ENCODE data around the gene MGAT3. TPM values are rescaled to one million over a fixed set of nuclear protein-coding genes. Genes with fewer than 3 reads are reported as not detected.

Gene MGAT3
- total RNA-seq, 1 donor from 2014 or later, result 6.3 TPM

DNA sequence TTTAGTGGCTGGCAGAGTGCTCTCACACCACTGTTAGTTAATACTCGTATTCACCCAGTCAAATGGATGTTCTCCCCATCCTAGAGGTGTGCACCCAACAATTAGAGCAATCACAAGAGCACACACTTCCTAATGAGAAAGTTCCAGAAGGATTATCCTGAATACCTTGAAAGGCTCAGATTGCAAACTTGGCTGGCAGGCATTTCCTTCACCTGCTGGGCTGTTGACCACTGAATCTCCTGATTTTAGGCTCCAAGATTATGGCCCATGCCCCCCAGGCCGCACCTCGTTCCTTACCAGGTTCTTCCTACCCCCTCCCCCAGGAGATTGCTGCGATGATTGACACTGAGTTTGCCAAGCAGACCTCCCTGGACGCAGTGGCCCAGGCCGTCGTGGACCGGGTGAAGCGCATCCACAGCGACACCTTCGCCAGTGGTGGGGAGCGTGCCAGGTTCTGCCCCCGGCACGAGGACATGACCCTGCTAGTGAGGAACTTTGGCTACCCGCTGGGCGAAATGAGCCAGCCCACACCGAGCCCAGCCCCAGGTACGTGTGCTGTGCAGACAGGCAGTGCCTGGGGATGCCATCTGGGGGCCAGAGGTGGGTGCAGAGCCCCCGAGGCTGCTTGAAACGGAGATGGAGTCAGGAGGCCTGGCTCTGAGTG is 30.3 kb upstream of the MGAT3 start:
- intact Hi-C loops (cut with micrococcal nuclease), result no loop called here
- no peak for ATAC-seq
- DNase-seq, result no peak

DNA sequence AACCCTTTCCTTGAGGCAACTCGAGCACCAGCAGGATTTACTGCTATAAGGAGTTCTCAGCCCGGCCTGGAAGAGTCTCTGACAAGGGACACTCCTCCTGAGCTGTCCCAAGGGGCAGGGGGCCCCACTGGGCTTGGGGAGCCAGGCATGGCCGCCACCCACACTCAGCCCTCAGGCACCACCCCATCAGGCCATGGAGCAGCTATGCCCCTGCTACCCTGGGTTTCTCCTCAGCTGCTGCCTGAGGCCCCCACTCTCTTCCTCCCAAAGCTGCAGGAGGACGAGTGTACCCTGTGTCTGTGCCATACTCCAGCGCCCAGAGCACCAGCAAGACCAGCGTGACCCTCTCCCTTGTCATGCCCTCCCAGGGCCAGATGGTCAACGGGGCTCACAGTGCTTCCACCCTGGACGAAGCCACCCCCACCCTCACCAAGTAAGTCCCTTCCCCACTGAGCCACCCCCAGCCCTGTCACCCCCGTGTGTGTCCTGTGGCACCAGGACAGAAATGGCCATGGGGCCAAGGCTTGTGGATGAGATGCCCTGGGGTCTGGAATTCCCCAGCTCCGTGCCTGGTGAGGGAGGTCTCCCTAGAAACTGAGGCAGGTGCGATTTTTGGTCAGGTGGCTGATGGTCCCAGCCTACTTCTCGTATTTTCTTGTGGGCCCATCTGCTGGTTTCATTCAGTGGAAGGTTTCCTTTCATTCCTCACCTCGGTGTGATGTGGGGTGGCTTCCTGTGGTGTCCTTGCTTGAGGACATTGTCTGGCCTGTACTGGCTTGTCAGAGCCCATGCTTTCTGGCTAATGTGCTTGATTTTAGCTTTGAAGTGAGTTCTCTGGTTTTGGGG is 28.8 kb upstream of the MGAT3 start:
- DNase-seq (no peak), ATAC-seq (no peak)
- intact Hi-C loops (cut with micrococcal nuclease), result no loop called here

- intact Hi-C loops (cut with micrococcal nuclease), result no loop called here
- DNase-seq (no peak), ATAC-seq (no peak)
Measured at GRCh38 chr22:39428597-39429071, 28.2 kb upstream of the MGAT3 start.

- DNase-seq, result no peak
Measured at GRCh38 chr22:39429186-39429585, 27.6 kb upstream of the MGAT3 start.

DNA sequence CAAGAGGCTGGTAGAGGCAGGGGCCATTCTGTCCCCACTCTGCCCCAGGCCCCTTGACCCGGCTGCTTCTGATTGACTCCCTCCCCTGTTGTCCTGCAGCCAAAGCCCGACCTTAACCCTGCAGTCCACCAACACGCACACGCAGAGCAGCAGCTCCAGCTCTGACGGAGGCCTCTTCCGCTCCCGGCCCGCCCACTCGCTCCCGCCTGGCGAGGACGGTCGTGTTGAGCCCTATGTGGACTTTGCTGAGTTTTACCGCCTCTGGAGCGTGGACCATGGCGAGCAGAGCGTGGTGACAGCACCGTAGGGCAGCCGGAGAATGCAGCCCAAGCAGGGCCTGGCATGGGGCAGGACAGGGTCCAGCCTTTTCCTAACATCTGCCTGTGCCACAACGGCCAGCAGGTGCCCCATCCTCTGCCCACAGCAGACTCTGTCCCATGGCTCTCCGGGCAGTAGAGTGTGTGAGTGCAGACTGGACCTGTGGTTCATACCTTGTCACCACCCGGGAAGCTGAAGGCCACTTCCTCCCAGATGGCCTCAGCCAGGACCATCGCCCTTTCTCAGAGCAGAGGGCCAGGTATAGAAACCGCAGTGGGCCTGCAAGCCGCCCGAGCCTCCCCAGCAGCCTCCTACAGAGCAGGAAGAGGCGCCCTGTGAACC is 26.8 kb upstream of the MGAT3 start:
- ATAC-seq, result no peak
- intact Hi-C loops (cut with micrococcal nuclease), result no loop called here
- no peak for DNase-seq

More at GRCh38 chr22:39429186-39429585, 27.6 kb upstream of the MGAT3 start:
- ATAC-seq, result no peak
- intact Hi-C loops (cut with micrococcal nuclease), result no loop called here

- no peak for ATAC-seq
- intact Hi-C loops (cut with micrococcal nuclease), result no loop called here
- no peak for DNase-seq
Measured at GRCh38 chr22:39430576-39431150, 26.1 kb upstream of the MGAT3 start.

DNA sequence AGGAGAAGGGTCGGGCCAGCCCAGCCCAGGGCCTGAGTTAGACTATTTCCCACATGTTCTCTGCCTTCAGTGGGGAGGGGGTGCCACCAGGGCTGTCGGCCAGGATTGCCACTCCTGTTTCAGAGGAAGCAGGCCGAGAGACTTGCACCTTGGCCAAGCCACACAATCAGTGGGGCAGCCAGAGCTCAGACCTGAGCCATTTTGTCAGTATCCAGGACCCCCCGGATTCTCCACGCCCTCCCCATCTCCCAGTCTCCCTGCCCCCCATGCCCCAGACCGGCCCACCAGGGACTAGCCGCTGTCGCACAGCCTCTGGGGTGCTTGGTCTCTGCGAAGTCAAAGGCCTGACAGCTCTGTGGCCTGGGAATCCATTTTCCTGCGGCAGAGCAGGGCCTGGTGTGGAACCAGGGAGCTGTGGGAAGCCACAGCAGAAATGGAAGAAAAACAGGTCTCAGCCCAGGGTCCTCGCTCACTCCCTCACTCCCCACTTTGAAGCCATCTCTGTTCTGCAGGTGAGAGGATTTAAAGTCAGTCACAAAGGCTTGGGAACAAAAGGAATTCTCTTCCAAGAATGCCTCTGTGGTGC is 25.5 kb upstream of the MGAT3 start:
- intact Hi-C loops (cut with micrococcal nuclease), result no loop called here
- DNase-seq (no peak), ATAC-seq (peak; percentile 8)

- intact Hi-C loops (cut with micrococcal nuclease), result no loop called here
- ATAC-seq, result peak; percentile 80
- DNase-seq, result peak; percentile 66
Measured at GRCh38 chr22:39431821-39432251, 25.0 kb upstream of the MGAT3 start.

DNA sequence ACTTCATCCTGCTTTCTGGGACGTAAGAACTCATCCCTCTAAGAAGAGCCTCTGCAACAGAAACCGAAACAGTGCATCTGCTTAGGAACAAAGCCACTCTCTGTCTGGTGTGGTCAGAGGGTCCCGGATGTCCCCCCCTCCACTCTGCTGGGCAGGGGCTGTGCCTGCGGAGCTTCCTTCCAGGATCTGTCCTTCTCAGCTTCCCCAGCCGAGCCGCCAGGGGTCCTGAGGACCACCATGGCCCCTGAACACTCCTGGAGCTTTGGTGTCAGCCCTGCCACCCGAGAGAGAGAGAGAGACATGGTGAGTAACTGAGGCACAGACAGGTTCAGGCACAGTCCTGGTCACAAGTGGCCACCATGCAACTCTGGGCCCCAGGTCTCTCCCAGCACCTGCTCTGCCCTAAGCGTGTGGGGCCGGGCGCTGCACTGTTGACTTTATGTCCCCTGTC is 24.4 kb upstream of the MGAT3 start:
- no peak for DNase-seq
- intact Hi-C loops (cut with micrococcal nuclease), result no loop called here
- no peak for ATAC-seq

- intact Hi-C loops (cut with micrococcal nuclease), result no loop called here
- no peak for DNase-seq
- no peak for ATAC-seq
Measured at GRCh38 chr22:39433476-39434242, 23.2 kb upstream of the MGAT3 start.

- DNase-seq (peak; percentile 67), ATAC-seq (peak; percentile 56)
- intact Hi-C loops (cut with micrococcal nuclease), result no loop called here
Measured at GRCh38 chr22:39434243-39434653, 22.6 kb upstream of the MGAT3 start.

- intact Hi-C loops (cut with micrococcal nuclease), result no loop called here
- DNase-seq (no peak), ATAC-seq (no peak)
Measured at GRCh38 chr22:39434721-39435120, 22.1 kb upstream of the MGAT3 start.

GRCh38 chr22:39435616-39436015 is 21.2 kb upstream of the MGAT3 start:
- no peak for ATAC-seq
- DNase-seq, result no peak
- intact Hi-C loops (cut with micrococcal nuclease), result no loop called here

DNA sequence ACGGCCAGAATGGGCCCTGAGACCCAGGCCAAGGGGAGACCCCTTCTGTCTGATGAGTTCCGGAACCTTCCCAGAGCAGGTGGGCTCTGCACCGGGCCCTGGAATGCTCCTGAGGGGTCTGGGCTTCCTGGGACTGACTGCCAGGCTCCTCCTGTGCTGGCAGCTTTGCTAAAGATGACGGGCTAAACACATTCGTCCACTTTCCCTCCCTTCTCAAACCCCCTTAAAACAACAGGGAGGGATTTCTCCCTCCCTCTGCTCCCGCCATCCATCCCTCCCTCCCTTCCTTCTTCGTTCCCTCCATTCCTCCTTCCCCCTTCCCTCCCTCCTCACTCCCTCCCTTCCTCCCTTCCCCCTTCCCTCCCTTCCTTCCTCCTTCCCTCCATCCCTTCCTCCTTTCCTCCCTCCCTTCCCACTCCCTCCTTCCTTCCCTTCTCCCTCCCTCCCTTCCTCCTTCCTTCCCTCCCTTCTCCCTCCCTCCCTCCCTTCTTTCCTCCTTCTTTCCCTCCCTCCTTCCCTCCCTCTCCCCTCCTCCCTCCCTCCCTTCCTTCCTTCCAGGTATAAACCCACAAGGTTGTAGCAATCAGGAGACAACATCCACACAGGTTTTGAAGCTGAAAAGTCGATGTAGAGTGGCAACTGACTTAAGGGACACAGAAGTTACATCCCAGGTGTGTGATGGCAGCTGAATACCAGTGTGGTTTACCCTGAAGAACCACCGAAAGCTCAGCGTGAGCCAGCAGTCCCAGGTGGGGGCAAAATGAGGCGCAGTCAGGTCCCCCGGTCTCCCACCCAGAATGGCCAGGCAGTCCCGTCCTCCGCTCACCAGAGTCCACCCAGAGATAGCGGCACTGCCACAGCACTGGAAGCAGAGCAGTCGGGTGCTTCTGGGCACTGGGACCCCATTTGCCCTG is 18.8 kb upstream of the MGAT3 start:
- peak; percentile 3 for ATAC-seq
- intact Hi-C loops (cut with micrococcal nuclease), result no loop called here

DNA sequence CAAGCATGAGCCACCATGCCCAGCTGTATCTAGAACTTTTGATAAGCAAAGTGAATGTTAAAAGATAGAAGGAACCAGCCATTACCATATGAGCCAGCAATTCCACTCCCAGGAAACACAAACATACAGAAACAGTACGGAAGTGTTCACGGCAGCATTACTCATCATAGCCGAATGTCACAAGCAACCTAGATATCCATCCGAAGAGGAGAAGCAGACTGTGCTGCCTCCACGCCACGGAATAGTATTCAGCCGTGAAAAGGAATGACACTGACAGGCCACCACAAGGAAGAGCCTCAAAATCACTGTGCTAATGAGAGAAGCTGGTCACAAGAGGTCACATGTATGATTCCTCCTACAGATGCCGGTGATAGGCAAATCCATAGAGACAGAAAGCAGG is 17.6 kb upstream of the MGAT3 start:
- intact Hi-C loops (cut with micrococcal nuclease), result no loop called here
- no peak for ATAC-seq
- DNase-seq, result no peak

More for the DNA sequence above, 18.8 kb upstream of the MGAT3 start:
- no peak for DNase-seq

- DNase-seq (no peak), ATAC-seq (no peak)
- intact Hi-C loops (cut with micrococcal nuclease), result no loop called here
Measured at GRCh38 chr22:39443398-39443797, 13.4 kb upstream of the MGAT3 start.

DNA sequence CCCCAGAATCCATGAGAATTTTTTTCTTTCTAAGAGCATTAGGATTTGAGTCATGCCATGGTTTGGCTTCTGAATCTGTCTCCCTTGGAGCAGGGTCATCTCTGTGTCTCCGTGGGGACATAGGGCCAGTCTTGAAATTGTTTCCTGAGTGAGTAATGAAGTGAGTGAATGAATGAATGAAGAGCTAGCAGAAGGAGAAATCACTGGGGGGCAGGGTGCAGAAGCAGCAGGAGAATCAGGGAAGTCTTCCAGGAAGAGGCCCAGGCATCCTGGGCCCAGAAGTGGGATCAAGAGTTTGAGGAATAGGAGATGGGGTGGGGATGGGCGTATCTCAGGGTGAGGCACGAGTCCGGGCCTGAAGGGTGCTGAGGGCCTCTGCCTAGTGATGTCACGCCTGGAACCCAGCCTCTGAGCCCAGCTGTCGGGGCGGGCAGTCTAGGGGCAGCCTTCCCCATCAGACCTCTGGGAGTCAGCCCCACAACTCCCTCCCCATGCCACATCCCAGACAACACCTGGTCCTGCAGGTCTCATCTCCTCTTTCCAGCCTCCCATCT is 12.5 kb upstream of the MGAT3 start:
- no peak for ATAC-seq
- intact Hi-C loops (cut with micrococcal nuclease), result no loop called here
- DNase-seq, result no peak

All from left ventricle myocardium superior (tissue), 1 donor.